NCI-H345 treated with DMSO at 0.1 percent for 48 hours (cell line): Measurements from ENCODE around the gene CD99.
"Not testable (repeated sequence)": the region's sequence is repeated elsewhere in the genome, so short reads cannot be mapped to it uniquely, and the experiment has no call there.

Source experiments
- DNase-seq: peaks from one replicate; lab custom pipeline; 2025; ENCODE audit not compliant: unreplicated experiment; lab: John Stamatoyannopoulos, UW

Gene CD99

DNA sequence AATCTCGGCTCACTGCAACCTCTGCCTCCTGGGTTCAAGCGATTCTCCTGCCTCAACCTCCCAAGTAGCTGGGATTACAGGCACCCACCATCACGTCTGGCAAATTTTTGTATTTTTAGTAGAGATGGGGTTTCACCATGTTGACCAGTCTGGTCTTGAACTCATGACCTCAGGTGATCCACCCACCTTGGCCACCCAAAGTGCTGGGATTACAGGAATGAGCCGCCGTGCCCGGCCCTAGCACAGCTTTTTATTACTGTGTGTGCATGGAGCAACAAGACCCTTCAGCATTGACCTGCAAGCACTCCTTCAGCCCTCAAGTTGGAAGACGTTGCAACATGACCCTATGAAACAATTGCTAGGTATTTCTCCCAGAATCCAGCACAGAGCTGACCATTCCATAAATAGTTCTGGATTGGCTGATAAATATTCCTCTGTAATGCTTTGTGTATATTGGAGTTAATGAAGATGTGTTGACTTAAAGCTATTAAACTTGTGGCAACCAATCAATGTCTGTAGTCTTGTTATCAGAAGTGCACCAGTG, 15.4 kb upstream of the CD99 start:
- not testable (repeated sequence) for DNase-seq

DNA sequence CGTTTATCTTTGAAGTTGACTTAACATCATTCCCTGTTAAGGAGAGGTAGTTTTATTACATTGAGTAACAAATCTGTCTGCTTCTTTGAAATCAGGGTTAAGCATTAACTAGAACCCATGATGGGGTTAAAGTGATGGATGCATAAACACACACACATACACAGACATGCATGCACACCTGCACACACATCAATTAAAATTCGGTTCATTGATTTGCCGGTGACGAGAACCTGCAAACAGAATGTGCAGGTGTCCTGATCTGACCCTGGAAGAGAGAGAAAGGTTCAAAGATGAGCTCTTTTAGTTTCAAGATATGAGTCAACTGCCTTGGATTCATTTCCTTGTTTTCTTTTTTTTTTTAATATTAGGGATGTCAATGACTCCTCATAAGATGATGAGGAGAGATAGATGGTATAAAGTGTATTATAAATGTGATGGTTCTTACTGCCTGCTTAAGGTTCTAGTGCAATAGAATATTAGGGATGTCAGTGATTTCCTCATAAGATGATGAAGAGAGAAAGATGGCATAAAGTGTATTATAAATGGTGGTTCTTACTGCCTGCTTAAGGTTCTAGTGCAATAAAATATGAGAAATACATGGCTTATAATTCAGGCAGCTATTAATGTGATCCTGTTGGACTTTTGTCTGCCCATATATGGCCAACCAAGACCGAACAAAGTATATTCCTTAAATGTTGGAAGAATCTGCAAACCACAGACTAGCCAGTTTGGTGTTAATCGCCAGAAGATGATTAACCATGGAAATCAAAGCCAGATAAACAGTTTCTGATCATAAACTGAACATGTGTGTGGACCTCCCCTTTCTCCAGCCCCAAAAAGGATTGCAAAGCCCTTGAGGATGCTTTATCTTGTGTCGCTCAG, 14.1 kb upstream of the CD99 start:
- no peak for DNase-seq

DNA sequence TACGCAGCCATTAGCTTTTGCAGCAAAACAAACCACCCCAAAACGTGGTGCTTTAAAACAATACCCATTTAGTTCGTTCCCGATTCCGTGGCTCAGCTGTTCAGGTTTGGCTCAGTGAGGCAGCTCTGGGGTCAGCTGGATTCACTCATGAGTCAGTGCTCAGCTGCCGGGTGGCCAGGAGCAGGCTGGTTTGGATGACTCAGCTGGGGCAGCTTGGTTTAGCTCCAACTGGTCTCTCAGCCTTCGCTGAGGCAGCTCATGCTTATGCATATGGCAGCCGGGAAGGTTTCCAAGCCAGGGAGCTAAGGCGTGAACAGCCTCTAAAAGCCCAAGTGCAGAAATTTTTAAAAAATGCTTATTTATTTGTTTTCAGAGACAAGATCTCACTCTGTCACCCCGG, 13.3 kb upstream of the CD99 start:
- DNase-seq = no peak

DNA sequence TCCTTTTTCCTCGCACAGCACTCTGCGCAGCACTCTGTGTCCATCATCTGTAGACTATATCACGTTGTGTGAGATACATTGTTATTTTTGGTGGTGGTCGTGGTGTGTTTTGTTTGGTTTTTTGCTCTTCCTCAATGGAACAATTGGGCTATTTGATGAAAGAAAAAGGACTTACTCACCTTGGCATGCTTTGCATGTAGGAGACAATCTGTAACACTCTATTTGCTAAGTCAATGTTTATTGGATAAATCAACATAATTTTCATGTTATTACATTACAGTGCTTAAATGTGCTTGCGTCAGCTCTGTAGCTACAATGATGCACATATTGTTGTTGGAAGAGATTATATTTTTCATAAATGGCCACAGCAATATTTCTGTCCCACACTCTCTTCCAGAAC, 12.5 kb upstream of the CD99 start:
- no peak for DNase-seq

DNA sequence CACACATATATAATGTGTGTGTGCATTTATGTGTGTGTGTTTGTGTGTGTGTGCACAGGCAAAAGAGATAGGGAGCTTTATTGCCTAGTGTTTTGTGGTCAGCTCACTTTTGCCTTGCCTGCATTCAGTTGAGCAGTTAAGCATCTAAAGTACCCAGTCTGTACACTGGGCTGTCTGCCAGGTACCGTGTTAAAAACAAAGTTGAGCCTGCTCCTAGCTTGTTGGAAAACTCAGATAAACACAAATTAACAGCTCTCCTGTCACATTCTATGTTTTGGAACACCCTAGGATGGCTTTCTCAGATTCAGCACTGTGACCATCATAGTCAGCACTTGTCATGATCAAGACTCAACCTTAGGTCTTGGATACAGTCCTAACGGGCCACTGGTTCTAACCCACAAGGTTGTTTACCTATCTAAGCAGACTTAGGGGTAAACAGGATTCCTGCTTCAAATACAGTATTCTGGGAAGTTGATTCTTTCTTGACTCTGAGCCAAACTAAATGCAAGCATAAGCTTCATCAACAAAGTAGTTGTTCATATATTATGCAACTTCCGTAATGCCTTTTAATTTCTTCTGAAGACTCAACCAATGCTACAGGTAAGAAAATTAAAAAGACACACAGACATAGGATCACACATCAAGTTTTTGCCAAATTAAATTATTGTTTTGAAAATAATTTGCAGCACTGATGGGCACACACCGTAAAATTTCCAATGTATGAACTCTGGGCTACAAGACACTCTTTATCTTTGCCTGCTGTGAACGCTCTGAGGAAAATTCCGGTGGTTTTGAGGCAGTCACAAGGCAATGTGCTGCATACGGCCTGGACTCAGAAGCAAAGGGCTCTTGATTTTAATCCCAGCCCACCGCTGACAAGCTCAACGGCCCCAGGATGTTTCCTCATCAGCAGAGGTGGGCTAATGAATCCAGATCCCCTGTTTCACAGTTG, 11.3 kb upstream of the CD99 start:
- DNase-seq = no peak

DNA sequence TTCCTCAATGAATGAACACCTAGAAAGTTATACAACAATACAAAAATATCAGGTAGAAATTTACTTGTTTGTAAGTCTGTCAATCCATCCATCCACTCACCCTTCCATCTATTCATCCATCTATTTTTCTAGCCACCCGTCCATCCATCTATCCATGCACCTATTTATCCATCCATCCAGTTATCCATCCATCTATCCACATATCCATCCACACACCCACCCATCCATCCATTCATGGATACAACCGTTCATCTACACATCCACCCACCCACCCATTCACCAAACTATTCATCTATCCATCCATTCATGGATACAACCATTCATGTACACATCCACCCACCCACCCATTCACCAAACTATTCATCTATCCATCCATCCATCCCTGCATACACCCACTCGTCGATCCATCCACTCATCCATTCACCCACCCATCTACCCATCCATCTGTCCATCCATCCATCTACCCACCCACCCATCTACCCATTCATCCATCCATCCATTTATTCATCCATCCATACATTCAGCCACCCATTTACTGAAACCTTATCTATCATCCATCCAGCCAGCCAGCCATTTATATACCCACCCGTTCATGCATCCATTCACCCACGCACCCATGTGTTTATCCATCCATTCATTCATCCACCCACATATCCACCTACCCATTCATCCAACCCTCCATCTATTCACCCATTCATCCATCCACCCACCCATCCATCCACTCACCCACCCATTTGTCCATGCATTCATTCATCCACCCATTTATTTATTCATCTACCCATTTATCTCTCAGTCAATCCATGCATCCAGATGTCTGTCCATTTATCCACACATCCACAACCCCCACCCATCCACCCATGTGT, 10.4 kb upstream of the CD99 start:
- DNase-seq = no peak

DNA sequence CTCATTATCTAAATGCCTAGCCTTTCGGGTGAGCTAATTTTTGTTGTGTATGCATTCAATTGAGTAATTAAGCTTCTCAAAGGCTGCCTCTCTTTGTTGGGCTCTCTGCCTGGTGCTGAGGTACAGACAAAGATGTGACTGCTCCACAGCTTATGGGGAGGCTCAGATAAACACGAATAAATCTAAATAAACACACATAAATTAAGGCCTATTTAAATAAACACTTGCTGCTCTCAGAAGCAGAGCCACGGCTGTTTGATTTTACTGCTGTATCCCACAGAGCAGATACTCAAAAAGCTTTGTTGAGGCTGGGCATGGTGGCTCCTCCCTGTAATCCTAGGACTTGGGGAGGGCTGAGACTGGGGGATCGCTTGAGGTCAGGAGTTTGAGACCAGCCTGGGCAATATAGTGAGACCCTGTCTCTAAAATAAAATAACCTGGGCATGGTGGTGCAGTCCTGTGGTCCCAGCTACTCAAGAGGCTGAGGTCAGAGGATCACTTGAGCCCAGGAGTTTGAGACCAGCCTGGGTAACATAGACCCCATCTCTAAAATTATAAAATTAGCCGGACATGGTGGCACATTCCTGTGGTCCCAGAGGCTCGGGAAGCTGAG, 8.4 kb upstream of the CD99 start:
- no peak for DNase-seq

DNA sequence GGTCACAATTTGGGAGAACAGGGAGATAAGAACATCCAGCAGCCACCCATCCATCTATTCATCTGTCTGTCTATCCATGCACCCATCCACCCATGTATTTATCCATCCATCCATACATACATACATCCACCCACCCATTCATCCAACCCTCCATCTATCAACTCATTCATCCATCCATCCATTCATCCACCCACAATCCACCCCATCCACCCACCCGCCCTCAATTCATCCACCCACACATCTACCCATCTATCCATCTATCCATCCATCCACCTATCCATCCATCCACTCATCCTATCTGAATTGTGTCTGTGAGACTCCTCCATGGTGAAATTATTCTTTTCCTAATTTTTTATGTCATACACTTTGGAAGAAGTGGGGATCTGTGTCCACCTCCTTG, 6.8 kb upstream of the CD99 start:
- no peak for DNase-seq

DNA sequence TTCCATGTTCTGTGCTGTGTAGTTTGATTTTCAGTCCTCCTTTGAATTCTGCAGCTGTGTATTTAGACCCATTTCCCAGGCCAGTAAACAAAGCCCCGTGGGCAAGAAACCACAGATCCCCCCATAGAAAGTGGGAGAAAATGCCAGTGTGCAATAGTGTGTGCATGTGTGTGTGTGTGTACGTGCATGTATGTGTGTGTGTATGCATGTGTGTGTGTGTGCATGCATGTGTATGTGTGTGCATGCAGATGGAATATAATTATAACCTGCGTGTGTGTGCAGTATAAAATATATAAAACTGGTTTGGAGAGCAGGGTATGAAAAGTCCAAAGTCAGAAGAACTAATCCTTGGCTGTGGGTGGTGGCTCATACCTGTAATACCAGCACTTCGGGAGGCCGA, 5.2 kb upstream of the CD99 start:
- DNase-seq = no peak

DNA sequence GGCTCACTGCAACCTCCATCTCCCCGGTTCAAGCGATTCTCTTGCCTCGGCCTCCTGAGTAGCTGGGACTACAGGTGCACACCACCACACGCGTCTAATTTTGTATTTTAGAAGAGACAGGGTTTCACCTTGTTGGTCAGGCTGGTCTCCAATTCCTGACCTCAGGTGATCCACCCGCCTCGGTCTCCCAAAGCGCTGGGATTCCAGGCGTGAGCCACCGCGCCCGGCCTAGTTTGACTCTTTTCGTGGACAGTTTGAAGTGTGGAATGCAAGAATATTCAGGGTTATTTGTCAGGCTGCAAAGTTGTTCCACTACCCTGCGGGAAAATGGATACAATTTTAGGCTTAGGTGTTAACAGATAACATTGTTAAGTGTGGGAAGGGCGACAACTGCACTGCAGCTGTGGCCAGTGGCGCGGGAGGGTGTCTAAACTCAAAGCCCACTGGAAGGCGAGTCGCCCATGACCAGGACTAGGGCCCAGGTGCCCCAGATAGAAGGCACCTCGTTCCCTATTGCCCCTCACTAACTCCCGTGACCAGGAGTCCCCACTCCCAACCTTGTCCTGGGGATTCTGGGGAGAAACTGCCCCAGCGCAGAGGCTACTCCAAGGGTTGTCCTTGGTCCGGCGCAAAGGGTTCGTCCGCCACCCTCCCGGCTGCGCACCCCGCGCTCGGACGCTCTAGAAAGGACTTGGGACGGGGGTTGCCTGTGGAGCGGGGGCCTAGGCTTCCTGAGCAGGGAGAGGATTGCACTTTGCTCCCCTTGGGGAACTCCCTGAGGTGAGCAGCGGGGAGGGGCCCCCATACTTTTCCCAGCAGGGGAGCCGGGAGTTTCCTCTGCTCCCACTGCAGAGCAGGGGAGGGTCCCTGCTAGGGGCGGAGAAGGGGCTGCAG, 1.1 kb upstream of the CD99 start:
- DNase-seq = no peak

DNA sequence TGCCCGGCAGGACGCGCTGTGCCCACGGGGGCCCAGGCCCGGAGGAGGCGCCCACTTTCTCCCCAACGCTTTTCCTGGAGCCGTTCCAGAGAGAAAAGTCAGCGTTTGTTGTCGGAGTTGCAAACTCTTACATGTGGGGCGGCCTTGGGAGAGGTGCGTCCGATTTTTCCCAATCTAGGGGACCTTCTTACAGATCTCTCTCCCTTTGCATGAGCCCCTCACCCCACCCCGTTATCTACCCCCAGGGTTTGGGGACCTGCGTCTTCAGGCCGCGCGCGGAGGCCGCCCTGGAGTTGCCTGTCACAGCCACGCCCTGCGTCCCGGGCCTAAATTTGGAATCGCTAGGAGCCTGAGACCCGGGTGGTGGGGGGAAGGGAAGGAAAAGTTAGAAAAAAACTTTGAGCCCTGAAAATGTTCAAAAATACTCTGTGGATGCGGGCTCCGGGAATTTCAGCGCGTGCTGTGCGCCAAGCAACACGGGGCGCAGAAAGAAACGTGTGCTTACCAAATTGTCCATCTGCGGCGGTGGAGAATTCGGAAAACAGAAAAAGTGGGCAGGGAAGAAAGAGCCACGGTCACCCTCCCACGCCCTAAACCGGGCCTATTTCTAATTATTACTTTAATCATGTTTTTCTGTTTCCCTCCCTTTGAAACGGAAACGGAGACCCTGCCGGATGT, 587 bp downstream of the CD99 start:
- no peak for DNase-seq

DNA sequence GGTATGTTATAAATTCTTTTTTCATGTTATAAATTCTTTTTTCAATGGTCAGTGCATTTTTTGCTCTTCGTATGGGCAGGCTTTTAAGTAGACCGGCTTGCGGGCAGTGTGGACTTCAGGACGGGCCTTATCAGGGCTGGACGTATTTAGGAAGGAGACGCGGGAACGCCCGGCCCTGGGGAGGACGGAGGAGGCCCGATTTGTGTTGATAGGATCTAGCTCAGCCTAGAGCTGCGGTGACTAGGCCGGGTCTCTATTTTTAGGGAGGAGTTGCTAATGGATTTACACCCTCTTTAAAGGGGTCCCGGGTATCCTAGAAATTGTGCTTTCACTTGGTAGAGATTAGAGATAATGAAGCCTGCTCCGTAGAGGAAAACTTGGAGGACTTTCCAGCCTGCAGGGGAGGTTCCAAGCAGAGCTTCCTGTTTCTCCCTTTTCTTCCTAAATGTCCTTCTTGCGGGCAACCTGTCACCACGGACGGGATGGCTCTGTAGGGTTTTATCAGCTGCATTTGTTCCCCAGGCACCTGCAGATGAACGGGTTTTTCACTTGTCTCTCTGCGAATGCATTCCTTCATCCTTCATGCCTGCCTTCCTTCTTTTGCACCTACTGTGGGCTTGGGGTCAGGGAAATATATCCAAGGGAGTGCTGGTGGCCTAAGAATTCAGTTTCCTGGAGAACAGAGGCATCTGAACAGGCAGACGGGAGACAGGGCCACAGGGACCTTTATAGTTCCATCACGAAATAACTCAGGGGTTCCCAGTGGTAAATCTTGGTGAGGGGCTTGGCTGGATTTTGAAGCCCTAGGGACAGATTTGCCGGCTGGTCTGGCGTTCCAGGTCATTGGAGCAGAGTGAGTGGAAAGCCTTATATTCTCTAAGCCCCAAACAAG, 1.4 kb downstream of the CD99 start:
- no peak for DNase-seq

DNA sequence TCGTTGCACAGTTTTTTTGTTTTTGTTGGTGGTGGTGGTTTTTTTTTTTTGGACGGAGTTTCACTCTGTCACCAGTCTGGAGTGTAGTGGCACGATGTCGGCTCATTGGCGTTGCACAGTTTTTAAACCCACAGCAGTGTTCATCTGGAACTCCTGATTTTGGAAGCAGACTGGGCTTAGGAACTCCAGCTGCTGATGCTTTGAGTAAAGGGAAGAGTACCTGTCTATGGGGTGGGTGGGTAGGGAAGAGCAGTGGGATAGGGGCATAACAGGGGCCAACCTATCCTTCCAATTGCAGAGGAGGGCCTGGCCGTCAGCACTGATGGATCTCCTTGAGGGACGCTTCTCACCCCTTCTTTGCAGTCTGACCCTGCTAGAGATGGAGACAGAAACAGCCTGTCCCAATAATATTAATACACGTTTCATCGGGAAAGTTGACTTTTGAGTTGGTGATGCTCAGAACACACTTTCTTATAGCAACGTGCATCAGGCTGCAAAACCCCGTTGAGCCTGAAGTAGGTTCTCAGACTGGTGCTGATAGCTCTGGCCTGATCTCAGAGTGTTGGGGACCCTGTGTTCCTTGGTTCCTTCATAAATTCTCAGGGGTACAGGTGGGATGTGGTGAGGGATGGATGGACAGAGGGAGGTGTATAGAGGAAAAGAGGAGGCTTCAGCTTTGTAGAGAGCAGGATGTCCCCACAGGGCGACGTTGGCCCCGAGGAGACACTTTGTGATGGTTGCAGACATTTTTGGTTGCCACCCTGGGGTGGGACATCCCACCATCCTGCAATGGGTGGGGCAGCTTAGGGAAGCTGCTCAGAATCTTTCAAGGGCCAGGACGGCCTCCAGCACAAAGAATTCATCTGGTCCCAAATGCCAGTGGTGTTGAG, 2.3 kb downstream of the CD99 start:
- no peak for DNase-seq

DNA sequence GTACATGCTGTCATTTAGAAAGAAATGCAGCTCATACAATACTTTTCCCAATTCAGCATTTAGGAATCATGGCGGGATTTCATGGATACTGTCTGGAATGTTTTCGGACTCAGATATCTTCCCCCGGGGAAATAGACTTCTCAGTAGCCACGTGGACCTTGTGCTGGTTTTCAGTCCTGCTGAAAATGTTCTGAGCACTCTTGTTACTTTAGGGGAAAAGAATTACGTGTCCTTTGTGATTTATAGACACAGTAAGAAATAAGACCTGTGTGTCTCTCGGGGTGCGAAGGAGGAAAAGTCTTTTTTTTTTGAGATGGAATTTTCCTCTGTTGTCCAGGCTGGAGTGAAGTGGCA, 3.8 kb downstream of the CD99 start:
- no peak for DNase-seq

DNA sequence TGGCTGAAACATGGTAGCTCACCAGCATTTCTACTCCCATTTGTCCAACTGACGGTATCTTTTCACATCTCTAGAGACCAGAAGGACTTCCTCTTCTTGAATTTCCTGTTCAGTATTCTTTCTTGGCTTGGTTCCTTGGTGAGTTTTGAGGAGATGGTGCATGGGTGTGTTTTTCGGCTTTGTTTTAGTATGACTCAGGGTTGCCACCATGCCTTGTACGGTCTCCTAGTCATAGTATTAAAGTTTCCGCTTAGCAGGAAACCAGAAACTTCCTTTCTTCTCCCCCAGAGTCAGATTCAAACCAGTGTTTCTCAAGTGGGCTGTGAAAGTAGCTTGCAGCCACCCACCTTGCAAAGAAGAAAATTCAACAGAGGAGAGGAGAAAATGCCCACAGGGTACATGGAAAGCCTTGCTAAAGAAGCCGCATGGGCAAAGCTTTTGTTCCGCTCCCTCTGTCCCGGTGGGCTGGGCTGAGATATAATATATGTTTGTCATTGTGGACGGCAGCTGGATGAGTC, 5.7 kb downstream of the CD99 start:
- DNase-seq = no peak

DNA sequence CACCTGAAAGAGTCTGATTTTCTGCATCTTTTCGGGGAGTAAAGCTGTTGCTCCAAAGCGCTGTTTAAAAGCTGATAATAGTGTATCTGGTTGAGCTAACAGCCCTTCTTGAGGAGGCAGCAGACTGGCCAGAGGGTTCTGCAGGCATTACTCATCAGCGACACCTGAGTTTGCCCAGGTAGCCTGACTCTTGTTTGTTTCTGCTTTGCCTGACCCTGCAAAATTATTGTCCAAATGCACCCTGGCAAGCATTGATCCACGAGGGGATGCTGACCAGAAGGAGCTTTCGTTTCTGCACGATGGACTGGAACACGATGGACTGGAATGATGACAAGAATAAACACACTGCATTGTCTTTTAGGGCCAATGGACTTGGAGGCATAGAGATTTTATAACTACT, 6.2 kb downstream of the CD99 start:
- DNase-seq = no peak
